UCSD-AML1 (cell line): ENCODE results near the gene STXBP3.

ENCODE experiments used
- DNase-seq: peaks from one replicate; lab custom pipeline; 2025; ENCODE audit not compliant: unreplicated experiment; lab: John Stamatoyannopoulos, UW

STXBP3 gene

GRCh38 chr1:108842525-108843181 is 96.2 kb downstream of the STXBP3 start:
- no peak for DNase-seq

GRCh38 chr1:108843390-108844137 is 97.1 kb downstream of the STXBP3 start:
- DNase-seq: no peak

- no peak for DNase-seq
Observed at GRCh38 chr1:108845446-108845845, 99.0 kb downstream of the STXBP3 start.

GRCh38 chr1:108845991-108846390 is 99.5 kb downstream of the STXBP3 start:
- no peak for DNase-seq

- DNase-seq: no peak
Observed at GRCh38 chr1:108847494-108847893, 101.0 kb downstream of the STXBP3 start.

- DNase-seq: no peak
Observed at GRCh38 chr1:108848806-108849205, 102.3 kb downstream of the STXBP3 start.

GRCh38 chr1:108850929-108851328 is 104.5 kb downstream of the STXBP3 start:
- no peak for DNase-seq

- DNase-seq: no peak
Observed at GRCh38 chr1:108851567-108851966, 105.1 kb downstream of the STXBP3 start.

- no peak for DNase-seq
Observed at GRCh38 chr1:108852221-108852975, 105.9 kb downstream of the STXBP3 start.

- DNase-seq: no peak
Observed at GRCh38 chr1:108854221-108855019, 107.9 kb downstream of the STXBP3 start.

GRCh38 chr1:108856994-108857393 is 110.5 kb downstream of the STXBP3 start, which contains the start of gene AKNAD1:
AKNAD1 (minus strand) TSS chr1:108857094; CDS start chr1:108852664, 4,430 bp downstream.
- DNase-seq: no peak

GRCh38 chr1:108858230-108858950 is 111.9 kb downstream of the STXBP3 start:
- DNase-seq: no peak
